GM10266 (cell line): ENCODE data around the gene NUDT9.
"Not testable (repeated sequence)": the region's sequence is repeated elsewhere in the genome, so short reads cannot be mapped to it uniquely, and the experiment has no call there.

Source experiments
- DNase-seq: peaks from one replicate; pipeline ENCODE4 v3.0.0; 2012; ENCODE audit errors: extremely low spot score
- TF ChIP-seq, protein P1 (sequence below): IDR thresholded peaks from 2 replicates; pipeline ENCODE4 v1.5.1; 2012; ENCODE audit warnings: mild to moderate bottlenecking, low read depth; ENCODE audit not compliant: control insufficient read depth, insufficient read depth; ENCODE audit errors: missing control alignments

Gene NUDT9, protein sequence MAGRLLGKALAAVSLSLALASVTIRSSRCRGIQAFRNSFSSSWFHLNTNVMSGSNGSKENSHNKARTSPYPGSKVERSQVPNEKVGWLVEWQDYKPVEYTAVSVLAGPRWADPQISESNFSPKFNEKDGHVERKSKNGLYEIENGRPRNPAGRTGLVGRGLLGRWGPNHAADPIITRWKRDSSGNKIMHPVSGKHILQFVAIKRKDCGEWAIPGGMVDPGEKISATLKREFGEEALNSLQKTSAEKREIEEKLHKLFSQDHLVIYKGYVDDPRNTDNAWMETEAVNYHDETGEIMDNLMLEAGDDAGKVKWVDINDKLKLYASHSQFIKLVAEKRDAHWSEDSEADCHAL

DNA sequence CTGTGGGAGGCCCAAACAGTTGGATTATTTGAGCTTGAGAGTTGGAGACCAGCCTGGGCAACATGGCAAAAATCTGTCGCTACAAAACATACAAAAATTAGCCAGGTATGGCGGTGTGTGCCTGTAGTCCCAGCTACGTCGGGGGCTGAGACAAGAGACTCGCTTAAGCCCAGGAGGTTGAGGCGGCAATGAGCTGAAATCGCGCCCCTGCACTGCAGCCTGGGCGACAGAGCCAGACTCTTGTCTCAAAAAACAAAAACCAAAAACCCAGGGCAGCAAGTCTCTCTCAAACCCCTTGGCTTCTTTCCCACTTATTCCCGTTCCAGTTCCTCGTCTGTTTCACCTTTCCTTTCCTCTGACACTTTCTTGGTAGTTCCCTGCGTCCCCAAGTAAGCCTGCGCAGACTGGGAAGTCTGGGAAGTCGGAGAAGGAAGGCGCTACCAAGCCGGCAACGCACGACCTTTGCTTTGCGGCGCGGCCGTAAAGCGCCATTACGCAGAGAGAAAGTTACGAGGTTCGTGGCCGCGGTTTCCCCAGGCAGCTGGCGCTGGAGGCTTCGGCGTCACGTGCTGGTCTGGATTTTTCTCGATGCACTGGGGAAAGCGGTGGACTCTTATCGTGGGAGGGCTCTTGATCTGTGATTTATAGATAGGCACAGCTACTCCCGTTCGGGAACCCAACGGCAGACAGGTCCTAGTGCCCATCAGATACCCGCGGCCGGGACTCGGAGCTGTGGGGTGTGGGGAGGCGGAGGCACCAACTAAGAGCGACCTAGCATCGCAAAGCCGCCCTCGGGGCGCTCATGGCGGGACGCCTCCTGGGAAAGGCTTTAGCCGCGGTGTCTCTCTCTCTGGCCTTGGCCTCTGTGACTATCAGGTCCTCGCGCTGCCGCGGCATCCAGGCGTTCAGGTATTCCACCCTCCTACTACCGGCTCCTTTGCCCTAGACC is at the start of gene NUDT9:
NUDT9 (plus strand) TSS at position 470 of the 949 bp plus-strand sequence; CDS start at position 803, 333 bp downstream.
- TF ChIP-seq, protein P1, sequence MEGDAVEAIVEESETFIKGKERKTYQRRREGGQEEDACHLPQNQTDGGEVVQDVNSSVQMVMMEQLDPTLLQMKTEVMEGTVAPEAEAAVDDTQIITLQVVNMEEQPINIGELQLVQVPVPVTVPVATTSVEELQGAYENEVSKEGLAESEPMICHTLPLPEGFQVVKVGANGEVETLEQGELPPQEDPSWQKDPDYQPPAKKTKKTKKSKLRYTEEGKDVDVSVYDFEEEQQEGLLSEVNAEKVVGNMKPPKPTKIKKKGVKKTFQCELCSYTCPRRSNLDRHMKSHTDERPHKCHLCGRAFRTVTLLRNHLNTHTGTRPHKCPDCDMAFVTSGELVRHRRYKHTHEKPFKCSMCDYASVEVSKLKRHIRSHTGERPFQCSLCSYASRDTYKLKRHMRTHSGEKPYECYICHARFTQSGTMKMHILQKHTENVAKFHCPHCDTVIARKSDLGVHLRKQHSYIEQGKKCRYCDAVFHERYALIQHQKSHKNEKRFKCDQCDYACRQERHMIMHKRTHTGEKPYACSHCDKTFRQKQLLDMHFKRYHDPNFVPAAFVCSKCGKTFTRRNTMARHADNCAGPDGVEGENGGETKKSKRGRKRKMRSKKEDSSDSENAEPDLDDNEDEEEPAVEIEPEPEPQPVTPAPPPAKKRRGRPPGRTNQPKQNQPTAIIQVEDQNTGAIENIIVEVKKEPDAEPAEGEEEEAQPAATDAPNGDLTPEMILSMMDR: no peak

DNA sequence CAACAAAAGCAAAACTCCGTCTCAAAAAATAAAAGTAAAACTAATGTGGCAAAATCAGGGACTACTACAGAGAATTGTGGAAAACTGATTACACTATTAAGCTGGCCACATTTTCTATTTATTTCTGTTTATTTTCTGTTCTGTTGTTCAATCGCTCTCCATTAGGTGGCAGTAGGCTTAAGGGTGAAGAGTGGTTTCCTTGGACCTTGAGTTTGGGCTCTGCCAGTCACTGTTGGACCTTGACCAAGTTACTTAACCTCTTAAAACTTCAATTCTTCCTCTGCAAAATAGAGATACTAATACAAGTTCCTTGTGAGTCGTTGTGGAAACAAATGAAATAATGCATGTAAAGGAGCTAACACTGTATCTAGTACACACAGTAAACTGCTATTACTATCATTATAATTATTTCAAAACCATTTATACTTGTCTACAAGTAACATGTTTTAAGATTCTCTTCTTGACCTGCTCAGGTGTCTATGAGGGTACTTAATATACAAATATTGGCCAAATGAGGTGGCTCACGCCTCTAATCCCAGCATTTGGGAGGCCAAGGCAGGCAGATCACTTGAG is 46.6 kb upstream of the NUDT9 start:
- no peak for DNase-seq
- TF ChIP-seq, protein P1: peak; percentile 54

More for the DNA sequence above, at the start of gene NUDT9:
- DNase-seq: peak; percentile 72

DNA sequence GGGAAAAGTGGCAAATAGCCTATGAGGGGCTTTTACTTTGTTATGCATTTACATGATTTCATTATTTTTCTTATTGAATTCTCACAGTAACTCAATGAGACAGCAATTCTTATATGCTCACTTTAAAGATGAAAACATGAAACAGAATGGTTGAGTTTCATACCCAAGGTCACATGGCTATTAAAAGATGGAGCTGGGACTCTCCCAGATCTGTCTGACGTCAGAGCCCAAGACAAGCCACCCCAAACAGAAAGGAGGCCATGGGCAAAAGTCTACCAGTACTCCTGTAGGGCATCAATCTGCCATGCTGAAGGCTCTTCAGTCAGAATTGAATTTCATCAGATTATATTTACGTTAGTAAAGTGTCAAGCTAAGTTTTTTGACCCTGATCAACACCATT is 44.6 kb upstream of the NUDT9 start:
- TF ChIP-seq, protein P1: no peak
- no peak for DNase-seq

DNA sequence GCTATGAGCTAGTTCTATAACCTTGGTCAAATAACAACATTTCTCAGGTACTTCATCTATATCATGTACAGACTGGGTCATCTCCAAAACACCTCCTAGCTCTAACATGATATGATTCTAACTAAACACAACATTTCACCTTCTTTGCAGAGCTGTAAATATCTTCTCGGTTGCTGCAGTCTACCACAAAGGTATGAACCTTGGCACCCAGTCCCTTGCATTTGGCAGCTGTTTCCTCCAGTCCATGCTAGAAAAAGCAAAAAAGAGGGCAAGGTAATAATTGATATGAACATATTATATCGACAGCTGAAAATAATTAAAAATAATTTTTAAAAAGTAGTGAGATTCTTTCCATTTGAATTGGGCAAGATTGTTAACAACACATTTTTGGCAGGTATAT is 40.3 kb upstream of the NUDT9 start:
- TF ChIP-seq, protein P1: no peak
- no peak for DNase-seq

DNA sequence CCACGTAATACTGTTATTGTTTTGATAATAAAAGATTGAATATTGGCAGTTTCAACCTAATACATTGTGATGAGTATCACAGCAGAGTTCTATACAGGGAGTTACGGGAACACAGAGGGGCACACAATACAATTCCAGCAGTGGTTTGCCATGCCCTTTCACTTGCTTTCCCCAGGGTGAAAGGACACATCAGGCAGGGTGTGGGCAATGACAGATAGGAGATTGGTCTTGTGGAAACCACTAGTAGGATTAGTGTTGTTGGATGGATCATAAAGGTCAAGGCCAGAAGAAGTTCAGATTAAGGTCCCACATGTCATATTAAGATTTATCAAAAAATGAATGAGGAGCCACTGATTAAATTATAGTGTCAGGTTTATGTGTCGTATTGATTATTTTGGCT is 39.4 kb upstream of the NUDT9 start:
- no peak for DNase-seq
- TF ChIP-seq, protein P1: no peak

DNA sequence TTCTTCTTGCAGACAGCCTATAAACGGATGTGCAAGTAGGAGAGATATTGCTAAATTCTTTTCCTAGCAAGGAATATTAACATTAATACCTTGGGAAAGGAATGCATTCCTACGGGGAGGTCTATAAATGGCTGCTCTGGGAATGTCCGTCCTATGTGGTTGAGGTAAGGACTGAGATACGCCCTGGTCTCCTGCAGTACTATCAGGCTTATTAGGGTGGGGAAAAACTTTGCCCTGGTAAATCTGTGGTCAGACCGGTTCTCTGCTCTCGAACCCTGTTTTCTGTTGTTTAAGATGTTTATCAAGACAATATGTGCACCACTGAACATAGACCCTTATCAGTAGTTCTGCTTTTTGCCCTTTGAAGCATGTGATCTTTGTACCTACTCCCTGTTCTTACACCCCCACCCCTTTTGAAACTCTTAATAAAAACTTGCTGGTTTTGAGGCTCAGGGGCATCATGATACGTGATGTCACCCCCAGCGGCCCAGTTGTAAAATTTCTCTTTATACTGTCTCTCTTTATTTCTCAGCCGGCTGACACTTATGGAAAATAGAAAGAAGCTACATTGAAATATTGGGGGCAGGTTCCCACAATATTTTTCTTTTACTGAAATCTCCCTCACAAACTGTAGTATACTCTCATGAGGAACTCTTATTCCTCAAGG is 37.8 kb upstream of the NUDT9 start:
- DNase-seq: not testable (repeated sequence)

DNA sequence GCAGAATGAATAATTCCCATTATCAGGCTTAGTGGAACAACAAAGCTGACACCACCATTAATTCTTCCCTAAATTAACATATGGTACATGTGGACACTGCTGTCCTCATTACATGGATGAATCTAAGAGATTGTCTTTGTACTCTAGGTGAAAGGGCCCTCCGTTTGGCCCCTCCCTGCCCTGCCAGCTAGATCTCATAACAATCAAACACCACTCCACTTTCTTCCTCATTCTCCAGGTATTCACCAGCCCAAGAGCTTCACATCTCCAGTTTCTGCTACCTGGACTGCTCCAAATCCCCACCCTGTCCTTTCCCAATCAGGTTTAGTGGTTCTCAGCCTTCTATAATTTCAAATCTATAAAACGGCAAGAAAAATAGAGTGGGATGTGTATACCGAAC is 35.1 kb upstream of the NUDT9 start:
- no peak for DNase-seq
- TF ChIP-seq, protein P1: no peak
